Measurements from ENCODE around the gene AP2B1. TPM values are rescaled to one million over a fixed set of nuclear protein-coding genes. Genes with fewer than 3 reads are reported as not detected.

Gene AP2B1
- total and polyA plus RNA-seq, 9 of the 15 experiments (the other 6 are each of a cell fraction or from before 2014, with no cell fraction given) = 60.1 to 287 (median 105) TPM

DNA sequence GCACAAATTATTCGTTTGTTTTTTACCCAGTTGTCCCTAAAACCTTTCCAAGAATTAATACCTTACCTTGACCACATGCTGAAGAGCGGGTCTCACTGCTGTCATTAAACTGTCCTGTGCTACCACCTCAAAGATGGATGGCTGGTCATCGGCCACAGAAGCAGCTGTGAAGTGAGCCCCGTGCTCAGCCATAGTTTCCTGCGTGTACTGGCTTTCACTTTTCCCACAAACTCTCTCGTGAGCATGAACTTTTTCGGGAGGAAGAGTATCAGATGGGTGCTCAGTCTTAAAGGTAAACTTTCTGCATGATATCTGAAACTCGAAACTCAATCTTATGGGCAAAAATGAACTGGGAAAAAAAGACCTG, 9.3 kb upstream of the AP2B1 start:
- Histone ChIP-seq H4K20me1 (replicated peaks; ENCODE audit: control insufficient read depth, insufficient read depth, low read length) (no peaks in the 10 kb centered on the region), H2AFZ (ENCODE audit: low read depth, low read length) (peak overlapping the region; percentile 81), H3K9me1 (ENCODE audit: control insufficient read depth, insufficient read depth, low read length) (no peaks in the 10 kb centered on the region), H3K79me2 (ENCODE audit: control insufficient read depth, insufficient read depth, low read length) (peaks cover 46% of the 10 kb centered on the region), H3K27me3 (ENCODE audit: control insufficient read depth in 2 of 2, insufficient read depth in 2 of 2, low read length in 2 of 2) (no peaks in the 10 kb centered on the region), H3K27ac (ENCODE audit: extremely low read depth, low read depth, low read length) (peak overlapping the region; percentile 95), H3K9ac (ENCODE audit: insufficient read depth in 1 of 2, low read depth in 2 of 2, low read length in 2 of 2) (peak overlapping the region; percentile 97 to 99), H3K4me2 (ENCODE audit: insufficient read depth, low read length) (peak overlapping the region; percentile 97), H3K4me1 (replicated peaks in 1 of 2; ENCODE audit: control insufficient read depth in 2 of 2, insufficient read depth in 2 of 2, low read length in 2 of 2) (peaks cover 3 to 22% of the 10 kb centered on the region in 2 experiments; a peak in 3 of 5 replicates), H3K4me3 (peak overlapping the region; percentile 77), H3K36me3 (ENCODE audit: control insufficient read depth, insufficient read depth, low read length) (peaks cover 39% of the 10 kb centered on the region), H3K9me3 (replicated peaks; ENCODE audit: control insufficient read depth, insufficient read depth, low read depth, low read length) (no peaks in the 10 kb centered on the region)
- intact Hi-C loops (cut with micrococcal nuclease) (loop anchor here (1.0 kb wide), 2 partner anchors 8 to 9 kb away; partner anchors contain the start of gene AP2B1), in situ Hi-C loops (cut with MboI) (no loop called here)
- ChIA-PET CTCF (ENCODE audit: low intra/inter-chr PET ratio) (no interaction called here), POLR2A (interaction anchor here (0.6 to 7.9 kb wide), 11 partner anchors 11 to 1158 kb away, joined by 3 to 132 read pairs (median 7); partner anchors contain the start of genes AP2B1, SLFN12L and SLFN14)
- TSS peak; percentile 83 for BruUV-seq (replicated peaks)
- WGBS (ENCODE audit: insufficient coverage, low coverage, missing lambda C conversion rate) = 0% methylated on average over 8 of the region's 8 CpGs
- ATAC-seq (peak; percentile 46), FAIRE-seq (peak; percentile 72), DNase-seq (ENCODE audit: extremely low read depth in 1 of 4, low spot score in 3 of 4) (peak in 3 of 4 experiments; percentile 21 to 51 (median 22))
- TF ChIP-seq, protein P1, sequence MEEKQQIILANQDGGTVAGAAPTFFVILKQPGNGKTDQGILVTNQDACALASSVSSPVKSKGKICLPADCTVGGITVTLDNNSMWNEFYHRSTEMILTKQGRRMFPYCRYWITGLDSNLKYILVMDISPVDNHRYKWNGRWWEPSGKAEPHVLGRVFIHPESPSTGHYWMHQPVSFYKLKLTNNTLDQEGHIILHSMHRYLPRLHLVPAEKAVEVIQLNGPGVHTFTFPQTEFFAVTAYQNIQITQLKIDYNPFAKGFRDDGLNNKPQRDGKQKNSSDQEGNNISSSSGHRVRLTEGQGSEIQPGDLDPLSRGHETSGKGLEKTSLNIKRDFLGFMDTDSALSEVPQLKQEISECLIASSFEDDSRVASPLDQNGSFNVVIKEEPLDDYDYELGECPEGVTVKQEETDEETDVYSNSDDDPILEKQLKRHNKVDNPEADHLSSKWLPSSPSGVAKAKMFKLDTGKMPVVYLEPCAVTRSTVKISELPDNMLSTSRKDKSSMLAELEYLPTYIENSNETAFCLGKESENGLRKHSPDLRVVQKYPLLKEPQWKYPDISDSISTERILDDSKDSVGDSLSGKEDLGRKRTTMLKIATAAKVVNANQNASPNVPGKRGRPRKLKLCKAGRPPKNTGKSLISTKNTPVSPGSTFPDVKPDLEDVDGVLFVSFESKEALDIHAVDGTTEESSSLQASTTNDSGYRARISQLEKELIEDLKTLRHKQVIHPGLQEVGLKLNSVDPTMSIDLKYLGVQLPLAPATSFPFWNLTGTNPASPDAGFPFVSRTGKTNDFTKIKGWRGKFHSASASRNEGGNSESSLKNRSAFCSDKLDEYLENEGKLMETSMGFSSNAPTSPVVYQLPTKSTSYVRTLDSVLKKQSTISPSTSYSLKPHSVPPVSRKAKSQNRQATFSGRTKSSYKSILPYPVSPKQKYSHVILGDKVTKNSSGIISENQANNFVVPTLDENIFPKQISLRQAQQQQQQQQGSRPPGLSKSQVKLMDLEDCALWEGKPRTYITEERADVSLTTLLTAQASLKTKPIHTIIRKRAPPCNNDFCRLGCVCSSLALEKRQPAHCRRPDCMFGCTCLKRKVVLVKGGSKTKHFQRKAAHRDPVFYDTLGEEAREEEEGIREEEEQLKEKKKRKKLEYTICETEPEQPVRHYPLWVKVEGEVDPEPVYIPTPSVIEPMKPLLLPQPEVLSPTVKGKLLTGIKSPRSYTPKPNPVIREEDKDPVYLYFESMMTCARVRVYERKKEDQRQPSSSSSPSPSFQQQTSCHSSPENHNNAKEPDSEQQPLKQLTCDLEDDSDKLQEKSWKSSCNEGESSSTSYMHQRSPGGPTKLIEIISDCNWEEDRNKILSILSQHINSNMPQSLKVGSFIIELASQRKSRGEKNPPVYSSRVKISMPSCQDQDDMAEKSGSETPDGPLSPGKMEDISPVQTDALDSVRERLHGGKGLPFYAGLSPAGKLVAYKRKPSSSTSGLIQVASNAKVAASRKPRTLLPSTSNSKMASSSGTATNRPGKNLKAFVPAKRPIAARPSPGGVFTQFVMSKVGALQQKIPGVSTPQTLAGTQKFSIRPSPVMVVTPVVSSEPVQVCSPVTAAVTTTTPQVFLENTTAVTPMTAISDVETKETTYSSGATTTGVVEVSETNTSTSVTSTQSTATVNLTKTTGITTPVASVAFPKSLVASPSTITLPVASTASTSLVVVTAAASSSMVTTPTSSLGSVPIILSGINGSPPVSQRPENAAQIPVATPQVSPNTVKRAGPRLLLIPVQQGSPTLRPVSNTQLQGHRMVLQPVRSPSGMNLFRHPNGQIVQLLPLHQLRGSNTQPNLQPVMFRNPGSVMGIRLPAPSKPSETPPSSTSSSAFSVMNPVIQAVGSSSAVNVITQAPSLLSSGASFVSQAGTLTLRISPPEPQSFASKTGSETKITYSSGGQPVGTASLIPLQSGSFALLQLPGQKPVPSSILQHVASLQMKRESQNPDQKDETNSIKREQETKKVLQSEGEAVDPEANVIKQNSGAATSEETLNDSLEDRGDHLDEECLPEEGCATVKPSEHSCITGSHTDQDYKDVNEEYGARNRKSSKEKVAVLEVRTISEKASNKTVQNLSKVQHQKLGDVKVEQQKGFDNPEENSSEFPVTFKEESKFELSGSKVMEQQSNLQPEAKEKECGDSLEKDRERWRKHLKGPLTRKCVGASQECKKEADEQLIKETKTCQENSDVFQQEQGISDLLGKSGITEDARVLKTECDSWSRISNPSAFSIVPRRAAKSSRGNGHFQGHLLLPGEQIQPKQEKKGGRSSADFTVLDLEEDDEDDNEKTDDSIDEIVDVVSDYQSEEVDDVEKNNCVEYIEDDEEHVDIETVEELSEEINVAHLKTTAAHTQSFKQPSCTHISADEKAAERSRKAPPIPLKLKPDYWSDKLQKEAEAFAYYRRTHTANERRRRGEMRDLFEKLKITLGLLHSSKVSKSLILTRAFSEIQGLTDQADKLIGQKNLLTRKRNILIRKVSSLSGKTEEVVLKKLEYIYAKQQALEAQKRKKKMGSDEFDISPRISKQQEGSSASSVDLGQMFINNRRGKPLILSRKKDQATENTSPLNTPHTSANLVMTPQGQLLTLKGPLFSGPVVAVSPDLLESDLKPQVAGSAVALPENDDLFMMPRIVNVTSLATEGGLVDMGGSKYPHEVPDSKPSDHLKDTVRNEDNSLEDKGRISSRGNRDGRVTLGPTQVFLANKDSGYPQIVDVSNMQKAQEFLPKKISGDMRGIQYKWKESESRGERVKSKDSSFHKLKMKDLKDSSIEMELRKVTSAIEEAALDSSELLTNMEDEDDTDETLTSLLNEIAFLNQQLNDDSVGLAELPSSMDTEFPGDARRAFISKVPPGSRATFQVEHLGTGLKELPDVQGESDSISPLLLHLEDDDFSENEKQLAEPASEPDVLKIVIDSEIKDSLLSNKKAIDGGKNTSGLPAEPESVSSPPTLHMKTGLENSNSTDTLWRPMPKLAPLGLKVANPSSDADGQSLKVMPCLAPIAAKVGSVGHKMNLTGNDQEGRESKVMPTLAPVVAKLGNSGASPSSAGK (IDR thresholded peaks at IDR 0.05) = peak; percentile 56
- TF ChIP-seq, protein P2, sequence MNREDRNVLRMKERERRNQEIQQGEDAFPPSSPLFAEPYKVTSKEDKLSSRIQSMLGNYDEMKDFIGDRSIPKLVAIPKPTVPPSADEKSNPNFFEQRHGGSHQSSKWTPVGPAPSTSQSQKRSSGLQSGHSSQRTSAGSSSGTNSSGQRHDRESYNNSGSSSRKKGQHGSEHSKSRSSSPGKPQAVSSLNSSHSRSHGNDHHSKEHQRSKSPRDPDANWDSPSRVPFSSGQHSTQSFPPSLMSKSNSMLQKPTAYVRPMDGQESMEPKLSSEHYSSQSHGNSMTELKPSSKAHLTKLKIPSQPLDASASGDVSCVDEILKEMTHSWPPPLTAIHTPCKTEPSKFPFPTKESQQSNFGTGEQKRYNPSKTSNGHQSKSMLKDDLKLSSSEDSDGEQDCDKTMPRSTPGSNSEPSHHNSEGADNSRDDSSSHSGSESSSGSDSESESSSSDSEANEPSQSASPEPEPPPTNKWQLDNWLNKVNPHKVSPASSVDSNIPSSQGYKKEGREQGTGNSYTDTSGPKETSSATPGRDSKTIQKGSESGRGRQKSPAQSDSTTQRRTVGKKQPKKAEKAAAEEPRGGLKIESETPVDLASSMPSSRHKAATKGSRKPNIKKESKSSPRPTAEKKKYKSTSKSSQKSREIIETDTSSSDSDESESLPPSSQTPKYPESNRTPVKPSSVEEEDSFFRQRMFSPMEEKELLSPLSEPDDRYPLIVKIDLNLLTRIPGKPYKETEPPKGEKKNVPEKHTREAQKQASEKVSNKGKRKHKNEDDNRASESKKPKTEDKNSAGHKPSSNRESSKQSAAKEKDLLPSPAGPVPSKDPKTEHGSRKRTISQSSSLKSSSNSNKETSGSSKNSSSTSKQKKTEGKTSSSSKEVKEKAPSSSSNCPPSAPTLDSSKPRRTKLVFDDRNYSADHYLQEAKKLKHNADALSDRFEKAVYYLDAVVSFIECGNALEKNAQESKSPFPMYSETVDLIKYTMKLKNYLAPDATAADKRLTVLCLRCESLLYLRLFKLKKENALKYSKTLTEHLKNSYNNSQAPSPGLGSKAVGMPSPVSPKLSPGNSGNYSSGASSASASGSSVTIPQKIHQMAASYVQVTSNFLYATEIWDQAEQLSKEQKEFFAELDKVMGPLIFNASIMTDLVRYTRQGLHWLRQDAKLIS (CRISPR knock-in tag; IDR thresholded peaks at IDR 0.05) = no peak
- TF ChIP-seq ARNT (IDR thresholded peaks at IDR 0.05) = peak in 1 of 2 experiments; percentile 13; a peak in 1 of 4 replicates
- TF ChIP-seq HNRNPH1 (optimal IDR thresholded peaks at IDR 0.05; ENCODE audit: low read depth, low read length) = no peak
- peak; percentile 76 for TF ChIP-seq MEIS2 (IDR thresholded peaks at IDR 0.05; ENCODE audit: partially characterized antibody)
- no peak for TF ChIP-seq GATA2 (CRISPR knock-in tag; IDR thresholded peaks at IDR 0.05)

All from K562 (cell line).